HepG2 (cell line): ENCODE results near the gene MLLT11. TPM values are rescaled to one million over a fixed set of nuclear protein-coding genes. Genes with fewer than 3 reads are reported as not detected.

Experiments used
- ATF6 ChIP-seq: sonication (generic); formaldehyde crosslinking; conservative IDR thresholded peaks from 2 replicates; pipeline ENCODE4 v1.4.0; 2020; ENCODE audit warnings: missing genetic modification reagents
- CREB3 ChIP-seq: sonication (generic); formaldehyde crosslinking; IDR thresholded peaks from 2 replicates; pipeline ENCODE4 v1.5.0; 2020; ENCODE audit warnings: missing genetic modification reagents
- HDAC2 ChIP-seq: sonication (generic); formaldehyde crosslinking; IDR thresholded peaks from 2 replicates; pipeline ENCODE4 v1.4.0; 2020; ENCODE audit warnings: missing genetic modification reagents
- MTF1 ChIP-seq: sonication (generic); formaldehyde crosslinking; IDR thresholded peaks from 2 replicates; pipeline ENCODE4 v1.5.0; 2020; ENCODE audit warnings: missing genetic modification reagents
- NPAS2 ChIP-seq: sonication (generic); formaldehyde crosslinking; IDR thresholded peaks from 2 replicates; pipeline ENCODE4 v1.8.0; 2022; ENCODE audit warnings: mild to moderate bottlenecking, missing genetic modification reagents, borderline replicate concordance
- PHB2 ChIP-seq: fragments of 450-650 bp; IDR thresholded peaks from 2 replicates; pipeline ENCODE4 v1.6.1; 2018; ENCODE audit not compliant: partially characterized antibody
- RBFOX2 ChIP-seq: fragments of 200-400 bp; formaldehyde crosslinking; IDR thresholded peaks from 2 replicates; pipeline ENCODE4 v1.6.1; 2017; ENCODE audit warnings: low read depth, mild to moderate bottlenecking, low read length
- RXRA ChIP-seq: sonication (generic); formaldehyde crosslinking; IDR thresholded peaks from 2 replicates; pipeline ENCODE4 v1.5.1; 2020; ENCODE audit warnings: missing genetic modification reagents
- TMF1 ChIP-seq: sonication (generic); formaldehyde crosslinking; IDR thresholded peaks from 2 replicates; pipeline ENCODE4 v1.8.1; 2022; ENCODE audit warnings: low read depth, missing genetic modification reagents
- ZBTB4 ChIP-seq: sonication (generic); formaldehyde crosslinking; IDR thresholded peaks from 2 replicates; pipeline ENCODE4 v1.4.0; 2020; ENCODE audit warnings: missing genetic modification reagents, mild to moderate bottlenecking, borderline replicate concordance
- ZNF552 ChIP-seq: sonication (generic); formaldehyde crosslinking; IDR thresholded peaks from 2 replicates; pipeline ENCODE4 v1.9.0; 2022; ENCODE audit warnings: missing genetic modification reagents, mild to moderate bottlenecking, borderline replicate concordance
- ZNF598 ChIP-seq: sonication (generic); formaldehyde crosslinking; IDR thresholded peaks from 2 replicates; pipeline ENCODE4 v1.5.1; 2020; ENCODE audit warnings: mild to moderate bottlenecking, missing genetic modification reagents, borderline replicate concordance
- ZNF607 ChIP-seq: sonication (generic); formaldehyde crosslinking; IDR thresholded peaks from 2 replicates; pipeline ENCODE4 v1.5.1; 2020; ENCODE audit warnings: missing genetic modification reagents, mild to moderate bottlenecking, borderline replicate concordance
- ZNF639 ChIP-seq: conservative IDR thresholded peaks from 2 replicates; pipeline ENCODE4 v1.6.1; 2018; ENCODE audit warnings: missing genetic modification reagents
- ZNF713 ChIP-seq: sonication (generic); formaldehyde crosslinking; IDR thresholded peaks from 2 replicates; pipeline ENCODE4 v1.4.0; 2020; ENCODE audit warnings: mild to moderate bottlenecking, missing genetic modification reagents
- polyA plus RNA-seq, 8 experiments: library from polyadenylated mRNA; depleted of rRNA in 3 of 8; stranded (reverse) in 7 of 8; unstranded in 1 of 8; fragments of >200 nt; fragmentation: Illumina TruSeq in 4 of 8; extraction: Trizol in 4 of 8; gene quantifications; 2 replicates each; pipeline versions ENCODE4 v1.2.1 to v1.2.3, GENCODE V29; 2011 to 2016; ENCODE audit warnings: low read depth in 4 of 8, missing spikeins in 1 of 8, mixed read lengths in 1 of 8; ENCODE audit not compliant: insufficient read depth in 1 of 8
- total RNA-seq, 5 experiments: library from RNA; depleted of rRNA; stranded (reverse); fragments of >200 nt; fragmentation: Illumina TruSeq; extraction: Trizol; gene quantifications; 2 replicates each; pipeline ENCODE4 v1.2.3, GENCODE V29; 2016; ENCODE audit warnings: low read depth in 1 of 5

The MLLT11 gene
- total and polyA plus RNA-seq, 2 of the 13 experiments (the other 11 are each of a cell fraction or from before 2014, with no cell fraction given) = 0.21 to 0.22 TPM

- peak; percentile 76 for TF ChIP-seq RBFOX2
- no peak for TF ChIP-seq ATF6 (CRISPR knock-in tag)
- peak; percentile 84 for TF ChIP-seq RXRA (CRISPR knock-in tag)
- no peak for TF ChIP-seq ZNF713 (CRISPR knock-in tag)
- peak; percentile 92 for TF ChIP-seq HDAC2 (CRISPR knock-in tag)
- TF ChIP-seq PHB2 = no peak
- TF ChIP-seq ZBTB4 (CRISPR knock-in tag) = no peak; the same call in 1 of the 2 replicates
- TF ChIP-seq MTF1 = no peak
- TF ChIP-seq NPAS2 (CRISPR knock-in tag) = no peak
- no peak for TF ChIP-seq ZNF552 (CRISPR knock-in tag)
- no peak for TF ChIP-seq TMF1
- TF ChIP-seq ZNF639 (CRISPR knock-in tag) = no peak
- no peak for TF ChIP-seq CREB3 (CRISPR knock-in tag)
- no peak for TF ChIP-seq ZNF607 (CRISPR knock-in tag)
- peak; percentile 71; the same call in 1 of the 2 replicates for TF ChIP-seq ZNF598 (CRISPR knock-in tag)
Measured at GRCh38 chr1:151012684-151013471, 47.3 kb upstream of the MLLT11 start (continued).
